HepG2 (cell line): ENCODE results near the gene NNAT. TPM values are rescaled to one million over a fixed set of nuclear protein-coding genes. Genes with fewer than 3 reads are reported as not detected.
A peak's percentile ranks its signal among the peaks of the same experiment; 100 is the strongest.

Experiments
- ATAC-seq: fragments of 200-7000 bp; cut with Tn5 transposase; 3 replicates; pipeline ENCODE4 v1.9.1; 2020; ENCODE audit warnings: mild to moderate bottlenecking, moderate library complexity
- BruUV-seq: library from RNA; stranded (reverse); fragments of 400-500 nt; replicated peaks from 2 replicates; lab custom pipeline; 2021; lab: Mats Ljungman, UMichigan
- CTCF ChIA-PET: fragments of 300-600 bp; formaldehyde crosslinking; extraction: SDS; loops from one replicate; lab custom pipeline; 2021; ENCODE audit warnings: low total read pairs, inconsistent platforms, low intra/inter-chr PET ratio; lab: Yijun Ruan, JAX
- POLR2A ChIA-PET: fragments of 350-600 bp; sonication (Branson Sonifier 250); formaldehyde crosslinking; loops from one replicate; lab custom pipeline; 2020; ENCODE audit warnings: antibody characterized with exemption, inconsistent platforms; lab: Yijun Ruan, JAX
- DNase-seq: peaks from one replicate; pipeline ENCODE4 v3.0.0-alpha.2; 2015; ENCODE audit warnings: low spot score
- FAIRE-seq: peaks from 3 replicates; lab custom pipeline; 2011; peaks lifted over from hg19 to GRCh38; lab: Jason Lieb, UNC
- H2AFZ ChIP-seq: one replicate; pipeline ENCODE4 v1.6.1; 2011; ENCODE audit warnings: low read length, inconsistent platforms
- H3K27ac ChIP-seq: fragments of 300-600 bp; 3 replicates; pipeline ENCODE4 v1.8.0; 2011; ENCODE audit warnings: mixed run types, mild to moderate bottlenecking, mixed read lengths, low read length, inconsistent platforms; ENCODE audit not compliant: insufficient read depth; ENCODE audit errors: extremely low read length
- H3K27me3 ChIP-seq, 2 experiments: fragments of 200-600 bp in 1 of 2; 2 replicates in 1 of 2; 3 replicates in 1 of 2; pipeline versions ENCODE4 v1.6.0 to v1.8.0; 2011; ENCODE audit warnings: low read length in 2 of 2, mild to moderate bottlenecking in 2 of 2, moderate library complexity in 2 of 2, inconsistent platforms in 1 of 2; ENCODE audit not compliant: insufficient read depth in 2 of 2, control insufficient read depth in 1 of 2
- H3K36me3 ChIP-seq, 2 experiments: fragments of 200-600 bp in 1 of 2; replicated peaks in 1 of 2; 2 replicates in 1 of 2; 3 replicates in 1 of 2; pipeline versions ENCODE4 v1.5.1 to v1.8.0; 2011; ENCODE audit warnings: low read length in 2 of 2, inconsistent platforms in 1 of 2; ENCODE audit not compliant: insufficient read depth in 2 of 2, control insufficient read depth in 1 of 2
- H3K4me1 ChIP-seq: 2 replicates; pipeline ENCODE4 v1.5.1; 2012; ENCODE audit warnings: low read length, inconsistent platforms; ENCODE audit not compliant: insufficient read depth
- H3K4me2 ChIP-seq: 2 replicates; pipeline ENCODE4 v1.6.0; 2011; ENCODE audit warnings: low read depth, low read length, inconsistent platforms
- H3K4me3 ChIP-seq, 3 experiments: fragments of 200-600 bp in 1 of 3; sonication (generic), shearing (Covaris generic) in 1 of 3; replicated peaks in 1 of 3; 2 replicates each; pipeline ENCODE4 v1.5.1; 2011 to 2016; ENCODE audit warnings: low read length in 3 of 3, inconsistent platforms in 2 of 3, low read depth in 2 of 3, mild to moderate bottlenecking in 2 of 3, control low read depth in 1 of 3, mixed read lengths in 1 of 3; ENCODE audit not compliant: insufficient read depth in 1 of 3
- H3K79me2 ChIP-seq: one replicate; pipeline ENCODE4 v1.6.1; 2011; ENCODE audit warnings: low read length, inconsistent platforms; ENCODE audit not compliant: insufficient read depth
- H3K9ac ChIP-seq: 2 replicates; pipeline ENCODE4 v1.6.0; 2011; ENCODE audit warnings: mild to moderate bottlenecking, low read depth, low read length, inconsistent platforms; ENCODE audit not compliant: insufficient read depth
- H3K9me3 ChIP-seq: 2 replicates; pipeline ENCODE4 v1.5.1; 2012; ENCODE audit warnings: mild to moderate bottlenecking, low read length
- H4K20me1 ChIP-seq: 2 replicates; pipeline ENCODE4 v1.6.0; 2011; ENCODE audit warnings: inconsistent platforms, mild to moderate bottlenecking, low read length, moderate library complexity; ENCODE audit not compliant: insufficient read depth
- ELF4 ChIP-seq: sonication (generic); formaldehyde crosslinking; IDR thresholded peaks from 2 replicates; pipeline ENCODE4 v1.5.0; 2020; ENCODE audit warnings: missing genetic modification reagents, mild to moderate bottlenecking, moderate library complexity, borderline replicate concordance
- HES4 ChIP-seq: sonication (generic); formaldehyde crosslinking; IDR thresholded peaks from 2 replicates; pipeline ENCODE4 v1.9.0; 2021; ENCODE audit warnings: mild to moderate bottlenecking, missing genetic modification reagents, borderline replicate concordance
- KLF6 ChIP-seq: IDR thresholded peaks from 2 replicates; pipeline ENCODE4 v1.8.0; 2016; ENCODE audit warnings: missing biosample characterization, missing genetic modification reagents
- MIER3 ChIP-seq: IDR thresholded peaks from 2 replicates; pipeline ENCODE4 v1.6.1; 2016; ENCODE audit warnings: missing compliant biosample characterization, borderline replicate concordance
- MTA1 ChIP-seq: sonication (generic); formaldehyde crosslinking; IDR thresholded peaks from 2 replicates; pipeline ENCODE4 v1.4.0; 2020; ENCODE audit warnings: missing genetic modification reagents, mild to moderate bottlenecking, borderline replicate concordance
- PITX1 ChIP-seq: sonication (generic); formaldehyde crosslinking; IDR thresholded peaks from 2 replicates; pipeline ENCODE4 v1.5.1; 2020; ENCODE audit warnings: mild to moderate bottlenecking, missing genetic modification reagents
- SAP130 ChIP-seq: IDR thresholded peaks from 2 replicates; pipeline ENCODE4 v1.6.1; 2016; ENCODE audit warnings: low read depth
- THRA ChIP-seq: sonication (generic); formaldehyde crosslinking; IDR thresholded peaks from 2 replicates; pipeline ENCODE4 v1.4.0; 2020; ENCODE audit warnings: missing genetic modification reagents, borderline replicate concordance
- ZNF768 ChIP-seq: sonication (generic); formaldehyde crosslinking; IDR thresholded peaks from 2 replicates; pipeline ENCODE4 v1.4.0; 2020; ENCODE audit warnings: missing genetic modification reagents
- ZNF839 ChIP-seq: sonication (generic); formaldehyde crosslinking; IDR thresholded peaks from 2 replicates; pipeline ENCODE4 v1.4.0; 2020; ENCODE audit warnings: missing genetic modification reagents, mild to moderate bottlenecking, borderline replicate concordance
- ZSCAN29 ChIP-seq: sonication (generic); formaldehyde crosslinking; conservative IDR thresholded peaks from 2 replicates; pipeline ENCODE4 v1.4.0; 2020; ENCODE audit warnings: mild to moderate bottlenecking, missing genetic modification reagents
- WGBS: methylation state at CpG from one replicate; pipeline ENCODE4 v1.1.6; 2017; ENCODE audit warnings: low lambda C conversion rate; 5-methylcytosine and 5-hydroxymethylcytosine counted together
- in situ Hi-C: cut with HindIII; loops from 2 replicates; pipeline ENCODE4 v1.10.0; 2017; ENCODE audit warnings: low pct_unique_long_range_greater_than_20kb; ENCODE audit not compliant: extremely low pct_ligation_motif_present
- intact Hi-C: fragments of 100-400 bp; cut with micrococcal nuclease; formaldehyde crosslinking; loops from one replicate; pipeline ENCODE4 v1.10.0; 2022; ENCODE audit not compliant: unreplicated experiment
- polyA plus RNA-seq, 8 experiments: library from polyadenylated mRNA; depleted of rRNA in 3 of 8; stranded (reverse) in 7 of 8; unstranded in 1 of 8; fragments of >200 nt; fragmentation: Illumina TruSeq in 4 of 8; extraction: Trizol in 4 of 8; gene quantifications; 2 replicates each; pipeline versions ENCODE4 v1.2.1 to v1.2.3, GENCODE V29; 2011 to 2016; ENCODE audit warnings: low read depth in 4 of 8, missing spikeins in 1 of 8, mixed read lengths in 1 of 8; ENCODE audit not compliant: insufficient read depth in 1 of 8
- total RNA-seq, 5 experiments: library from RNA; depleted of rRNA; stranded (reverse); fragments of >200 nt; fragmentation: Illumina TruSeq; extraction: Trizol; gene quantifications; 2 replicates each; pipeline ENCODE4 v1.2.3, GENCODE V29; 2016; ENCODE audit warnings: low read depth in 1 of 5
- TF ChIP-seq, protein P1 (sequence below): sonication (generic); formaldehyde crosslinking; IDR thresholded peaks from 2 replicates; pipeline ENCODE4 v1.4.0; 2020; ENCODE audit warnings: missing genetic modification reagents

NNAT gene
- total and polyA plus RNA-seq, 2 of the 13 experiments (the other 11 are each of a cell fraction or from before 2014, with no cell fraction given) = not detected

DNA sequence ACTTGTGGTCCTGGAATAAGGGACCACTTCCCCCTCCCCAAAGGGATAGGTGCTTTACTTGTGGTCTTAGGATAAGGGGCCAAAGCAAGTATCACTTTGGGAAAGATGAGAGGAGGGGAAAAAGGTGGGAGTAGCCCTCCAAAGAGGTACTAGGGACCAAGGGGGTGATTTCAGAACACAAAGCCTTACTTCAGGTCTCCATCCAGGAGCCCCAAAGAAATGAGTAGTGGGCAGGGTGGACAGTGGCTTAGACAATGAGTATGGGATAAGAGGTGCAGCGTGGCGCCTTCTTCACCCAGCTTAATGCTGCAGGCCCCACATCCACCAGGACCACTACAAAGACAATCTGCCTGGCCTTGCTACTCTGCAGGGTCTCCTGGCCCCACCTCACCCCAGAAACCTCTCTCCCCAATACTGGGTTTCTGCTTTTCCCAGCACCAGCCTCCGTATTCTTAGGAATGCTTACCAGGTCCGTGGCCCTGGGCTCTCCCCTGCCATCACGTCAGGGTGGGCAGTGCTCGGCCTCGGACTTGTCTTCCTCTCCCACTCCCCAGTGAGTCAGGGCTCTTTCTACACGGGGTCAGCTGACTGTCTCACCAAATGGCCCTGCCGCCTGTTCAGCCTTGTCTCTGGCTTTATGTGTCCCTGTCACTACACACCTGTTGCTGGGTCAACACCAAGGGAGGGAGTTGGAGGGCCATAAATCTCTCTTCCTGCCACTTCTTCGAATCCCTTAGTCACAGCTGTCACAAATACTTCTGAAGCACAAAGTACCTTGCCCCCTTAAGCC lies 3.1 kb downstream of the NNAT start:
- H3K9me3 ChIP-seq = no peaks in the 10 kb centered on the region
- no peaks in the 10 kb centered on the region; a peak in 1 of 5 replicates for H3K27me3 ChIP-seq
- peaks cover 51% of the 10 kb centered on the region for H3K4me1 ChIP-seq
- no peak for FAIRE-seq
- intact Hi-C loops = no loop called here
- ATAC-seq = no peak
- peaks cover 46% of the 10 kb centered on the region for H4K20me1 ChIP-seq
- WGBS = 94% methylated on average over 10 of the region's 10 CpGs
- no peak overlapping the region for H3K27ac ChIP-seq
- no peak overlapping the region for H2AFZ ChIP-seq
- H3K4me3 ChIP-seq = no peak overlapping the region
- BruUV-seq = no TSS peak
- no peak for DNase-seq
- H3K9ac ChIP-seq = no peak overlapping the region
- ChIA-PET POLR2A (no interaction called here), CTCF (no interaction called here)
- in situ Hi-C loops = no loop called here
- peaks cover 79% of the 10 kb centered on the region for H3K79me2 ChIP-seq
- H3K36me3 ChIP-seq = peaks cover 3 to 14% of the 10 kb centered on the region in 2 experiments; a peak in 3 of 5 replicates
- no peak overlapping the region for H3K4me2 ChIP-seq
- TF ChIP-seq MTA1 (CRISPR knock-in tag) = no peak
- no peak for TF ChIP-seq THRA
- TF ChIP-seq ZNF768 = 0 out of 2 replicates have a peak, but pooled peaks have one; percentile 14
- TF ChIP-seq PITX1 (CRISPR knock-in tag) = no peak
- no peak for TF ChIP-seq ZNF839 (CRISPR knock-in tag)
- no peak for TF ChIP-seq KLF6
- no peak for TF ChIP-seq ZSCAN29
- 0 out of 2 replicates have a peak, but pooled peaks have one; percentile 26 for TF ChIP-seq HES4
- peak; percentile 4; the same call in 1 of the 2 replicates for TF ChIP-seq SAP130
- TF ChIP-seq ELF4 (CRISPR knock-in tag) = no peak
- TF ChIP-seq, protein P1, sequence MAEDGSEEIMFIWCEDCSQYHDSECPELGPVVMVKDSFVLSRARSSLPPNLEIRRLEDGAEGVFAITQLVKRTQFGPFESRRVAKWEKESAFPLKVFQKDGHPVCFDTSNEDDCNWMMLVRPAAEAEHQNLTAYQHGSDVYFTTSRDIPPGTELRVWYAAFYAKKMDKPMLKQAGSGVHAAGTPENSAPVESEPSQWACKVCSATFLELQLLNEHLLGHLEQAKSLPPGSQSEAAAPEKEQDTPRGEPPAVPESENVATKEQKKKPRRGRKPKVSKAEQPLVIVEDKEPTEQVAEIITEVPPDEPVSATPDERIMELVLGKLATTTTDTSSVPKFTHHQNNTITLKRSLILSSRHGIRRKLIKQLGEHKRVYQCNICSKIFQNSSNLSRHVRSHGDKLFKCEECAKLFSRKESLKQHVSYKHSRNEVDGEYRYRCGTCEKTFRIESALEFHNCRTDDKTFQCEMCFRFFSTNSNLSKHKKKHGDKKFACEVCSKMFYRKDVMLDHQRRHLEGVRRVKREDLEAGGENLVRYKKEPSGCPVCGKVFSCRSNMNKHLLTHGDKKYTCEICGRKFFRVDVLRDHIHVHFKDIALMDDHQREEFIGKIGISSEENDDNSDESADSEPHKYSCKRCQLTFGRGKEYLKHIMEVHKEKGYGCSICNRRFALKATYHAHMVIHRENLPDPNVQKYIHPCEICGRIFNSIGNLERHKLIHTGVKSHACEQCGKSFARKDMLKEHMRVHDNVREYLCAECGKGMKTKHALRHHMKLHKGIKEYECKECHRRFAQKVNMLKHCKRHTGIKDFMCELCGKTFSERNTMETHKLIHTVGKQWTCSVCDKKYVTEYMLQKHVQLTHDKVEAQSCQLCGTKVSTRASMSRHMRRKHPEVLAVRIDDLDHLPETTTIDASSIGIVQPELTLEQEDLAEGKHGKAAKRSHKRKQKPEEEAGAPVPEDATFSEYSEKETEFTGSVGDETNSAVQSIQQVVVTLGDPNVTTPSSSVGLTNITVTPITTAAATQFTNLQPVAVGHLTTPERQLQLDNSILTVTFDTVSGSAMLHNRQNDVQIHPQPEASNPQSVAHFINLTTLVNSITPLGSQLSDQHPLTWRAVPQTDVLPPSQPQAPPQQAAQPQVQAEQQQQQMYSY (CRISPR knock-in tag) = no peak
- no peak for TF ChIP-seq MIER3
- TF ChIP-seq, all 625 proteins: peak for 3
